Loucy (cell line): ENCODE results near the gene LRIT3.

Experiments
- H2AFZ ChIP-seq: fragments of 200-600 bp; sonication (generic); 2 replicates; pipeline ENCODE4 v1.6.0; 2016; ENCODE audit warnings: antibody characterized with exemption, mild to moderate bottlenecking, low read length, moderate library complexity
- H3F3A ChIP-seq: fragments of 200-600 bp; 2 replicates; pipeline ENCODE4 v1.6.0; 2016; ENCODE audit warnings: antibody characterized with exemption, low read depth, mild to moderate bottlenecking
- H3K27me3 ChIP-seq: fragments of 200-600 bp; sonication (generic); 2 replicates; pipeline ENCODE4 v1.6.1; 2014; ENCODE audit warnings: low read length, mild to moderate bottlenecking; ENCODE audit not compliant: insufficient read depth, poor library complexity, severe bottlenecking
- H3K36me3 ChIP-seq: fragments of 200-600 bp; sonication (generic); 2 replicates; pipeline ENCODE4 v1.6.1; 2016; ENCODE audit warnings: low read length; ENCODE audit not compliant: insufficient read depth
- H3K4me1 ChIP-seq: fragments of 200-600 bp; sonication (generic); 2 replicates; pipeline ENCODE4 v1.5.1; 2014; ENCODE audit warnings: low read length, mild to moderate bottlenecking; ENCODE audit not compliant: insufficient read depth, poor library complexity, severe bottlenecking
- H3K4me2 ChIP-seq: fragments of 200-600 bp; sonication (generic); 2 replicates; pipeline ENCODE4 v1.6.0; 2014; ENCODE audit warnings: antibody characterized with exemption, low read length, low read depth, mild to moderate bottlenecking; ENCODE audit not compliant: poor library complexity, severe bottlenecking
- H3K4me3 ChIP-seq: fragments of 200-600 bp; sonication (generic); 2 replicates; pipeline ENCODE4 v1.5.1; 2014; ENCODE audit warnings: low read length, mild to moderate bottlenecking, mixed read lengths; ENCODE audit not compliant: poor library complexity, severe bottlenecking
- H3K79me2 ChIP-seq: fragments of 200-600 bp; sonication (generic); 2 replicates; pipeline ENCODE4 v1.6.1; 2014; ENCODE audit warnings: low read length; ENCODE audit not compliant: insufficient read depth
- H3K9ac ChIP-seq: fragments of 200-600 bp; sonication (generic); 2 replicates; pipeline ENCODE4 v1.6.0; 2014; ENCODE audit warnings: mild to moderate bottlenecking, low read depth, low read length, moderate library complexity; ENCODE audit not compliant: poor library complexity, severe bottlenecking
- H3K9me2 ChIP-seq: fragments of 200-600 bp; sonication (generic); replicated peaks from 2 replicates; pipeline ENCODE4 v1.6.1; 2016; ENCODE audit warnings: low read depth, low read length, mixed read lengths
- H3K9me3 ChIP-seq: fragments of 200-600 bp; sonication (generic); 2 replicates; pipeline ENCODE4 v1.6.1; 2014; ENCODE audit warnings: mild to moderate bottlenecking, antibody characterized with exemption, low read length, low read depth; ENCODE audit not compliant: insufficient read depth
- H4K20me1 ChIP-seq: fragments of 200-600 bp; sonication (generic); 2 replicates; pipeline ENCODE4 v1.6.0; 2014; ENCODE audit warnings: antibody characterized with exemption, low read length, mild to moderate bottlenecking; ENCODE audit not compliant: insufficient read depth, poor library complexity, severe bottlenecking
- EZH2phosphoT487 ChIP-seq: fragments of 200-600 bp; IDR thresholded peaks from 2 replicates; pipeline ENCODE4 v1.6.1; 2018; ENCODE audit warnings: antibody characterized with exemption, mild to moderate bottlenecking, moderate library complexity, borderline replicate concordance
- TF ChIP-seq, protein P1 (sequence below): fragments of 200-600 bp; sonication (generic); conservative IDR thresholded peaks from 2 replicates; pipeline ENCODE4 v1.5.1; 2014; ENCODE audit warnings: mild to moderate bottlenecking, antibody characterized with exemption, low read length

The LRIT3 gene

GRCh38 chr4:109878355-109878754, 30.4 kb downstream of the LRIT3 start:
- Histone ChIP-seq H3K79me2 (no peaks in the 10 kb centered on the region), H3K4me2 (no peak overlapping the region), H3K9ac (no peak overlapping the region), H3F3A (no peaks in the 10 kb centered on the region), H3K27me3 (no peaks in the 10 kb centered on the region), H3K9me2 (no peaks in the 10 kb centered on the region), H3K9me3 (no peaks in the 10 kb centered on the region), H2AFZ (no peak overlapping the region), H3K4me1 (no peaks in the 10 kb centered on the region), H3K4me3 (no peak overlapping the region), H3K36me3 (no peaks in the 10 kb centered on the region), H4K20me1 (no peaks in the 10 kb centered on the region)
- TF ChIP-seq, protein P1, sequence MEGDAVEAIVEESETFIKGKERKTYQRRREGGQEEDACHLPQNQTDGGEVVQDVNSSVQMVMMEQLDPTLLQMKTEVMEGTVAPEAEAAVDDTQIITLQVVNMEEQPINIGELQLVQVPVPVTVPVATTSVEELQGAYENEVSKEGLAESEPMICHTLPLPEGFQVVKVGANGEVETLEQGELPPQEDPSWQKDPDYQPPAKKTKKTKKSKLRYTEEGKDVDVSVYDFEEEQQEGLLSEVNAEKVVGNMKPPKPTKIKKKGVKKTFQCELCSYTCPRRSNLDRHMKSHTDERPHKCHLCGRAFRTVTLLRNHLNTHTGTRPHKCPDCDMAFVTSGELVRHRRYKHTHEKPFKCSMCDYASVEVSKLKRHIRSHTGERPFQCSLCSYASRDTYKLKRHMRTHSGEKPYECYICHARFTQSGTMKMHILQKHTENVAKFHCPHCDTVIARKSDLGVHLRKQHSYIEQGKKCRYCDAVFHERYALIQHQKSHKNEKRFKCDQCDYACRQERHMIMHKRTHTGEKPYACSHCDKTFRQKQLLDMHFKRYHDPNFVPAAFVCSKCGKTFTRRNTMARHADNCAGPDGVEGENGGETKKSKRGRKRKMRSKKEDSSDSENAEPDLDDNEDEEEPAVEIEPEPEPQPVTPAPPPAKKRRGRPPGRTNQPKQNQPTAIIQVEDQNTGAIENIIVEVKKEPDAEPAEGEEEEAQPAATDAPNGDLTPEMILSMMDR, result no peak
- TF ChIP-seq EZH2phosphoT487, result no peak

- no peaks in the 10 kb centered on the region for H4K20me1 ChIP-seq
- no peaks in the 10 kb centered on the region for H3K36me3 ChIP-seq
- no peaks in the 10 kb centered on the region for H3K4me1 ChIP-seq
- H3K27me3 ChIP-seq, result no peaks in the 10 kb centered on the region
- H3K9ac ChIP-seq, result no peak overlapping the region
- no peak overlapping the region for H2AFZ ChIP-seq
- TF ChIP-seq, protein P1, result no peak
- no peak for TF ChIP-seq EZH2phosphoT487
- H3K4me2 ChIP-seq, result no peak overlapping the region
- H3F3A ChIP-seq, result no peaks in the 10 kb centered on the region
- no peaks in the 10 kb centered on the region for H3K9me2 ChIP-seq
- H3K79me2 ChIP-seq, result no peaks in the 10 kb centered on the region
- no peak overlapping the region for H3K4me3 ChIP-seq
- no peaks in the 10 kb centered on the region for H3K9me3 ChIP-seq
Observed at GRCh38 chr4:109879081-109879480, 31.2 kb downstream of the LRIT3 start.

- no peak overlapping the region for H3K4me3 ChIP-seq
- H3F3A ChIP-seq, result no peaks in the 10 kb centered on the region
- no peak overlapping the region for H3K4me2 ChIP-seq
- H3K4me1 ChIP-seq, result no peaks in the 10 kb centered on the region
- no peaks in the 10 kb centered on the region for H3K9me3 ChIP-seq
- no peaks in the 10 kb centered on the region for H4K20me1 ChIP-seq
- H3K27me3 ChIP-seq, result no peaks in the 10 kb centered on the region
- no peaks in the 10 kb centered on the region for H3K9me2 ChIP-seq
- TF ChIP-seq EZH2phosphoT487, result no peak
- TF ChIP-seq, protein P1, result no peak
- no peaks in the 10 kb centered on the region for H3K79me2 ChIP-seq
- H3K9ac ChIP-seq, result no peak overlapping the region
- no peaks in the 10 kb centered on the region for H3K36me3 ChIP-seq
- H2AFZ ChIP-seq, result no peak overlapping the region
Observed at GRCh38 chr4:109879636-109880314, 31.9 kb downstream of the LRIT3 start.
